Right forelimb (tissue), 1 donor: ENCODE measurements around the gene NTRK3.

ENCODE experiments used
- DNase-seq: peaks from one replicate; pipeline ENCODE4 v3.0.0-alpha.2; 2018

Gene NTRK3

GRCh38 chr15:88256279-88257230 lies at the start of gene NTRK3:
TSS of gene NTRK3 (minus strand) at chr15:88256739. CDS start at chr15:88256153, 586 bp downstream.
- peak; percentile 54 for DNase-seq

DNA sequence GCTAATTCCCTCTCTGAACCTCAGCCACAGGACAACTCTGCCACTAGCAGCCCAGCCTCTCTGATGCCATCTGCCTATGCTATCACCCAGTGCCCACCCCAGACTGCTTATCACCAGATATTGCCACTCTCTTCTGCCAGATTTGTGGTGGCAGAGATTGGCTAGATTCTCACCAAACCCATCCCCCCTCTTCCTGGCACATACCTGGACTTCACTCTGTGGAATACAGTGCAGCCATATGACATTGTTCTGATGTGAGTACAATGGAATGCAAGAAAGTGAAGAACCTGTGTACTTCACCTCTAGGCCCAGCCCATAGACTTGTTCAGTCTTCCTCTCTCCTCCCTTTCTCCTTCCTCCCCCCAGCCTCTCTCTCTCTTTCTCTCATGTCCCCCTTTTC lies 46.9 kb upstream of the NTRK3 start:
- no peak for DNase-seq

GRCh38 chr15:88302373-88302772 lies 45.8 kb upstream of the NTRK3 start:
- no peak for DNase-seq

- DNase-seq = no peak
Measured at GRCh38 chr15:88301311-88301710, 44.8 kb upstream of the NTRK3 start.

- DNase-seq = no peak
Measured at GRCh38 chr15:88300861-88301260, 44.3 kb upstream of the NTRK3 start.

DNA sequence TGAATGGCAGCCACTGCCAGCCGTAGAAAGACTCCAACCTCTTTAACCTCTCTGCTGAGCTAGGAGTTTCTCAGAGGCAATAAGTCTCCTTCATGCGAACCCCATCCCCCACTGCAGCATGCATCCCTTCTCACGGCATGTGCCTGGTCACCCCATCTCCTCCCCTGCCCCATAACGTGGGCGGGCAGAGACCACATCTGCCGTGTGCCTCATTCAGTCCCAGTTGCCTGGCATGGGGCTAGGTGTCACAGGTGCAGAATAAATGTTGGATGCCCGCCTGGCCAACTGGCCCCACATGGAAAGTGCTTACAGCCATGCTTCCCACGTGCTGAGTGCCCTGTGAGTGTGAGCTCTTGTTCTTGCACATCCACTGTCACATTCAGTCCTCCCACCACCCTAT lies 43.5 kb upstream of the NTRK3 start:
- no peak for DNase-seq

- DNase-seq = no peak
Measured at GRCh38 chr15:88299497-88299896, 43.0 kb upstream of the NTRK3 start.

- no peak for DNase-seq
Measured at GRCh38 chr15:88288661-88289060, 32.1 kb upstream of the NTRK3 start.

DNA sequence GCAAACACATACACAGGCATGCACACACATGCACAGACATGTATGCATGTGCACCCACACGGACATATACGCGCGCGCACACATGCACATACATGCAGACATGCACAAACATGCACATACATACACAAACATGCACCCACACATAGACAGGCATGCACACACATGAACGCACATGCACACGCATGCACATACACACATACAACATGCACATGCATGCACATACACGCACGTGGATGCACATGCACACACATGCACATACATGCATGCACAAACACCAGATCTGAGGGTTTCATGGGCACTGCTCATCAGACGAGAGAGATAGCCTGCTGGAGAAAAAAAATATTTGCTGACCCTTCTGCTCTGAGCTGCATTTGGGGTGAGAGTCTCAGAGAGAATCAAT lies 31.7 kb upstream of the NTRK3 start:
- DNase-seq = no peak

GRCh38 chr15:88284318-88284998 lies 27.9 kb upstream of the NTRK3 start:
- no peak for DNase-seq

- no peak for DNase-seq
Measured at GRCh38 chr15:88282614-88283013, 26.1 kb upstream of the NTRK3 start.

DNA sequence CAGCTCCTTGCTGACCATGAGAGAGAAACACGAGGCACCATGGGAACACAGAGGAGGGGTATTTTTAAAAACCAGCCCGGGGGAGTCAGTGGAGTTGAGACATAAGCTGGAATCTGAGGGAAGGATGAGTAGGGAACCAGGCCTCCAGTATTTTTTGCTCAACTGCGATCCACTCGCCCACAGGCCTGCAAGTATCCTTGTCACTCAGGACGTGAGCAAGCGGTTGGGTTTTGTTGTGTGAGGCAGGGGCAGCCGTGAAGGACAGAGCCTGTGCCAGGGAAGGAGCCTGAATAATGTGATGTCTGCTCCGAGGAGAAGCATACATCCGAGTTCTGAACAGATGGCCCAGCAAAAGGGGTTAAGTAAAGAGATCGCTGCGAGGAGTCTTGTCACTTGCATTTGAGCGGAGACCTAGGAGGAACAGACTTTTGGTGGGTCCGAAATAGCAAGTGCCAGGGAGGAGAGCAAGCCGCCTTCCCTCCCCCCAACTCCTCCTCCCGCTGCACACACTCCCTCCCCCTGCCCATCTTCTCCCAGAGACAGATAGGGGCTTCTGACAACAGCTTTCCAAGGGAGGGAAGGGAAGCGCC lies 20.4 kb upstream of the NTRK3 start:
- no peak for DNase-seq

DNA sequence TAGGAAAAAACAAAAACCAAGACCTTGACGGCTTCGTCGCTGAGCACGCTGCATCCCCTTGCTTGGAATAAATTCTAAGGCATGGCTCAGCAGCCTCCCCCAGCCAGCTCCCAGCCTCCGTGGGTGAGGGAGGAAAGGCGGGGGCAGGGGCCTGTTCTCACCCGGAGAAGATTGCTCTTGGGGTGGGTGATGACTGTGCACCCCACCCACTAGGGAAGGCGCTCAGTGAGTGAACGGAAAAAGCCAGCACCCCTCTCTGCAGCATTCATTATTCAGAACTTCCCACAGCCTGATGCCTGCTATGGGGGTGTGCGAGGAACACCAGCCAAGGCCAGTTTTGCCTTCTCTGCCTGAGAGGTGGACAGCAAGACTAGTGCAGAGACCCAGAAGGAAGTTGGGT lies 19.3 kb upstream of the NTRK3 start:
- DNase-seq = no peak

DNA sequence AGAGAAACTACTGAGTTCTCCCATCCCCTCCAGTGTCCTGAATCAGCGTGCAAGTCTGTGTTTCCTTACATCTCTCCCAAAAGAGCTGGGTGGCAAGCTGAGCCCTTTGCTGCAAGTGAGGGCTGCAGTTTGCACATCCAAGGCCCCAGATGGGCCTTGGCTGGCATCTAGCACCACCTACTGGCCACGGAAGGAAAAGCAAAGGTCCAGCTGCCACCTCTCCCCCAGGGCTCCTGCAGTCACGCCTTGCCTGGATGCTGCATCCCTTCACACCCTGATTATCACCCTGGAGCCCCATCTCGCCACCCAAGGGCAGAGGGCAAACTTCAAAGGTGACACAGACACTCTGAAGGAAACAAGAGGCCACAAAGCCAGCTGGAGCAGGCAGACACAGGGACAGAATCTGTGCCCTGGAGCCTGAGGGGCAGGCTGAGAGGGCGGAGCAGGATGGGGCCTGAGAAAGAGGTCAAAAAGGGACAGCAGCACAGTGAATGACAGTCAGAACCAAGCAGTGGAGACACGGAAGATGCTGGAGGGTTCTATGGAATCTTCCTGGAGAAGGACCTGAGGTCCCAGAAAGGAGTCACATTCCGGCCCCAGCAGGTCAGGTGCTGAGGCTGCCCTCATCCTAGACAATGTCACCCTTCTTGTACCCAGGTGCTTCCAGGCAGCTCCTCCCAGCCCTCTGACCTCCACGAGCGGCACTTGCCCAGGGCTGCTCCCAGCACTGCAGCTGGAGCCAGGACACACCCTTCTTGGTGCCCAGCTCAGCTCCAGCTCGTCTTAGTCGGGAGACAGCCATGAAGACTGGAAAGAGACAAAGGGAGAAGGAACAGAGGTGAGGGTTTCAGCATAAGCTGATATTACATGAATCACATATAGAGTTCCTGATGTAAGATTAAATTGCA lies 18.3 kb upstream of the NTRK3 start:
- peak; percentile 78 for DNase-seq

GRCh38 chr15:88272421-88272820 lies 15.9 kb upstream of the NTRK3 start:
- DNase-seq = no peak

DNA sequence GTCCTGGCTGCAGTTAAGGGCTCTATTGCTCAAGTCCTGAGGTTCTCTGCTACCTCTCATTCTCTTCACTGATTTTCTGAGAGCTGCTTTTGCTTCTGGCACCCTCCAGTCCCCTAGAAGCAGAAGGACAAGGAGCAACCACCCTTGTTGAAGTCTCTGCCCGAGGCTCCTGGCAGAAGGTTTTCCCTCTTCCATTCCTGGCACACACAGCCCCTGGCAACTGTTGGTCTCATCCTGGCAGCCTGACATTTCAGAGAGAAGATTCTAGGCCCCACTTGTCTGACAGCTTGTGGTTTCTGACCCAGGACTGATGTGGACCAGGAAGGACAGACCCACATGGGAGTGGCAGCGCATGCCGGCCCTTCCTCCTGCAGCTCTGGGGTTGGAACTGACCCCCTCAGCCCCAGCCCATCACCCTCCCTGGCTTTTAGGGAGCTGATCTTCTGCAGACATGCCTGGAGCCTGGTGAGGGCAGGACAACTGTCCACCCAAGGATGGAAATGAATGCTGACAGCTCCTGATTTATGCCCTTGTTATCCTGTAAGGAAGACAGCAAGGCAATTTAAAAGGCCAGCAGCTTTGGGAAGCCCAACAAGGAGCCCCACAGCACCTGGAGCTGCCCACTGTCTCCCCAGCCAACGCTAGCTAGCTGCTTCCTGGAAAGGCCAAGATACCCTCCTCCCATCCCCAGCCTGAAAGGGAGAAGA lies 13.0 kb upstream of the NTRK3 start:
- no peak for DNase-seq

- no peak for DNase-seq
Measured at GRCh38 chr15:88267720-88268119, 11.2 kb upstream of the NTRK3 start.

GRCh38 chr15:88266170-88266569 lies 9.6 kb upstream of the NTRK3 start:
- no peak for DNase-seq

GRCh38 chr15:88264622-88265021 lies 8.1 kb upstream of the NTRK3 start:
- no peak for DNase-seq

- no peak for DNase-seq
Measured at GRCh38 chr15:88262064-88262463, 5.5 kb upstream of the NTRK3 start.

DNA sequence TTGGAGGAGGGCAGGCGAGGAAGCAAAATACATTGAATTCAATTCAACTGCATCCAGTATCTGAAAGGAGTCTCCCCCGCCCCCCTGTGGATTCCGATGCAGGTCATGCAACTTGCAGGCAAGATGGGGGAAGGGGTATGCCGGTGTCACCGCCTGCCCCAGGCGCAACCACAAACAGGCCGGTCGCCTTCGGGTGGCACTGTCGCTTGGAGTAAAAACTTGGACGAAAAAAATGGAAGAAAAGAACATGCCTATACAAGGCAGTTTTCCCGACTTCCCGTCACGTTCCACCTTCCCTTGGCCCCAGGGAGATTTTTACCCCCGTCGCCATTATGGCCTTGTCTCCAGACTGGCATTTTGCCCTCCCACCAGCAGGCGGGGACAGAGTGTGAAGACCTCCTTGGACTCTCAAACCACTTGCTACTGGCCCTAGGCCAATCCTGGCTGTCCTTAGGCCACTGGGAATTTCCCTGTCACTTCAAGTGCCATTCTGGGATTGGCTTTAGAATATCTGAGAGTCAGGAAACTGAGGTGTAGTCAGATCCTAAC lies 1.6 kb upstream of the NTRK3 start:
- DNase-seq = no peak
